Tibial nerve (tissue), 3 donors: ENCODE data around the gene SLC44A5.

Source experiments
- CTCF ChIP-seq, 5 experiments: fragments of 200-600 bp in 3 of 5; fragments of 450-650 bp in 2 of 5; sonication (generic) in 3 of 5; IDR thresholded peaks; one replicate each; pipeline ENCODE4 v1.5.1; 2016 to 2019; ENCODE audit warnings: antibody characterized with exemption in 5 of 5, mild to moderate bottlenecking in 3 of 5, moderate library complexity in 2 of 5
- POLR2A ChIP-seq, 2 donors: fragments of 450-650 bp; IDR thresholded peaks; one replicate each; pipeline ENCODE4 v1.6.1; 2017; ENCODE audit warnings: antibody characterized with exemption in 2 of 2, mild to moderate bottlenecking in 2 of 2, moderate library complexity in 2 of 2

- no peak for TF ChIP-seq CTCF (IDR thresholded peaks at IDR 0.05)
- TF ChIP-seq POLR2A (IDR thresholded peaks at IDR 0.05), result no peak
These were observed 210.2 kb downstream of the SLC44A5 start for GRCh38 chr1:75400716-75401115.
